Liver (tissue), 9 donors: Measurements from ENCODE around the gene CPNE9. TPM values are rescaled to one million over a fixed set of nuclear protein-coding genes. Genes with fewer than 3 reads are reported as not detected.

Experiments
- DNase-seq: peaks from one replicate; pipeline ENCODE4 v3.0.0-alpha.2; 2017; ENCODE audit warnings: low spot score
- H3K27ac ChIP-seq, 2 donors: one replicate each; pipeline ENCODE4 v1.7.0; 2013; ENCODE audit warnings: inconsistent platforms in 2 of 2, low read length in 2 of 2, control low read depth in 1 of 2, low read depth in 1 of 2, mild to moderate bottlenecking in 1 of 2
- H3K27me3 ChIP-seq, 4 donors: one replicate each; pipeline versions ENCODE4 v1.6.1 to v1.7.0; 2013; ENCODE audit warnings: low read length in 3 of 4, inconsistent platforms in 1 of 4, mild to moderate bottlenecking in 1 of 4, moderate library complexity in 1 of 4; ENCODE audit not compliant: control insufficient read depth in 4 of 4, insufficient read depth in 4 of 4
- H3K36me3 ChIP-seq, 4 donors: one replicate each; pipeline versions ENCODE4 v1.6.1 to v1.7.0; 2013; ENCODE audit warnings: low read length in 3 of 4, mild to moderate bottlenecking in 3 of 4, low read depth in 1 of 4, moderate library complexity in 1 of 4; ENCODE audit not compliant: control insufficient read depth in 4 of 4, insufficient read depth in 3 of 4
- H3K4me1 ChIP-seq, 4 donors: one replicate each; pipeline versions ENCODE4 v1.6.1 to v1.7.0; 2013; ENCODE audit warnings: low read length in 3 of 4, mild to moderate bottlenecking in 3 of 4, moderate library complexity in 1 of 4; ENCODE audit not compliant: control insufficient read depth in 4 of 4, insufficient read depth in 4 of 4
- H3K4me3 ChIP-seq, 3 donors: one replicate each; pipeline versions ENCODE4 v1.6.1 to v1.7.0; 2013; ENCODE audit warnings: low read length in 3 of 3, control low read depth in 1 of 3, low read depth in 1 of 3, mild to moderate bottlenecking in 1 of 3
- H3K9ac ChIP-seq, 2 donors: one replicate each; pipeline ENCODE4 v1.7.0; 2013; ENCODE audit warnings: low read length in 2 of 2, mild to moderate bottlenecking in 2 of 2, moderate library complexity in 2 of 2, control low read depth in 1 of 2, low read depth in 1 of 2
- H3K9me3 ChIP-seq, 4 donors: one replicate each; pipeline versions ENCODE4 v1.6.1 to v1.7.0; 2013; ENCODE audit warnings: low read length in 3 of 4; ENCODE audit not compliant: control insufficient read depth in 4 of 4
- EGR1 ChIP-seq, 2 donors: IDR thresholded peaks; 2 replicates each; pipeline ENCODE4 v1.6.1; 2016 to 2018; ENCODE audit warnings: antibody characterized with exemption in 2 of 2, low read depth in 2 of 2
- FOXA1 ChIP-seq: IDR thresholded peaks from 2 replicates; pipeline ENCODE4 v1.6.1; 2016; ENCODE audit warnings: antibody characterized with exemption
- FOXA2 ChIP-seq: IDR thresholded peaks from 2 replicates; pipeline ENCODE4 v1.6.1; 2016; ENCODE audit warnings: antibody characterized with exemption
- GABPA ChIP-seq, 2 donors: IDR thresholded peaks in 1 of 2; conservative IDR thresholded peaks in 1 of 2; 2 replicates each; pipeline ENCODE4 v1.6.1; 2016; ENCODE audit warnings: antibody characterized with exemption in 2 of 2, mild to moderate bottlenecking in 1 of 2, moderate library complexity in 1 of 2
- HNF4A ChIP-seq, 2 donors: conservative IDR thresholded peaks; 2 replicates each; pipeline ENCODE4 v1.6.1; 2016; ENCODE audit warnings: antibody characterized with exemption in 2 of 2, mild to moderate bottlenecking in 2 of 2
- JUND ChIP-seq, 2 donors: IDR thresholded peaks; 2 replicates each; pipeline ENCODE4 v1.6.1; 2016; ENCODE audit warnings: antibody characterized with exemption in 2 of 2
- NR2F2 ChIP-seq: IDR thresholded peaks from 2 replicates; pipeline ENCODE4 v1.6.1; 2016; ENCODE audit warnings: antibody characterized with exemption
- RAD21 ChIP-seq, 2 donors: IDR thresholded peaks; 2 replicates each; pipeline ENCODE4 v1.6.1; 2016; ENCODE audit warnings: antibody characterized with exemption in 2 of 2, mild to moderate bottlenecking in 2 of 2
- SP1 ChIP-seq: IDR thresholded peaks from 2 replicates; pipeline ENCODE4 v1.6.1; 2018; ENCODE audit warnings: antibody characterized with exemption, mild to moderate bottlenecking
- TAF1 ChIP-seq: conservative IDR thresholded peaks from 2 replicates; pipeline ENCODE4 v1.6.1; 2016; ENCODE audit warnings: antibody characterized with exemption, mild to moderate bottlenecking
- YY1 ChIP-seq: IDR thresholded peaks from 2 replicates; pipeline ENCODE4 v1.6.1; 2016; ENCODE audit warnings: antibody characterized with exemption, mild to moderate bottlenecking
- WGBS: extraction: QIAGEN DNeasy Blood & Tissue Kit; methylation state at CpG from one replicate; pipeline ENCODE4 v1.1.7; 2013; 5-methylcytosine and 5-hydroxymethylcytosine counted together
- polyA plus RNA-seq, 2 donors: library from polyadenylated mRNA; stranded (reverse) in 1 of 2; unstranded in 1 of 2; fragments of 200-250 nt in 1 of 2; fragments of >200 nt in 1 of 2; fragmentation: Nextera tagmentation in 1 of 2; extraction: Ambion mirVana in 1 of 2; gene quantifications; one replicate each; pipeline versions ENCODE4 v1.2.1 to v1.2.3, GENCODE V29; 2013 to 2015
- total RNA-seq, 2 donors: library from RNA; depleted of rRNA; stranded (reverse); fragments of >200 nt; gene quantifications; one replicate each; pipeline ENCODE4 v1.2.3, GENCODE V29; 2014
- TF ChIP-seq, protein P1 (sequence below): IDR thresholded peaks from 2 replicates; pipeline ENCODE4 v1.6.1; 2016; ENCODE audit warnings: antibody characterized with exemption
- TF ChIP-seq, protein P2 (sequence below): IDR thresholded peaks from 2 replicates; pipeline ENCODE4 v1.6.1; 2016; ENCODE audit warnings: antibody characterized with exemption, mild to moderate bottlenecking
- TF ChIP-seq, protein P3 (sequence below): fragments of 150-350 bp; IDR thresholded peaks from 2 replicates; pipeline ENCODE4 v1.5.1; 2017; ENCODE audit warnings: improper control_type of control experiment, low read depth, low read length; ENCODE audit not compliant: missing input control
- TF ChIP-seq, protein P4 (sequence below): IDR thresholded peaks from 2 replicates; pipeline ENCODE4 v1.6.1; 2016; ENCODE audit warnings: antibody characterized with exemption
- TF ChIP-seq, protein P5 (sequence below): IDR thresholded peaks from 2 replicates; pipeline ENCODE4 v1.6.1; 2016; ENCODE audit warnings: antibody characterized with exemption
- donor health status: healthy.
- donor health status: healthy.
- donor health status: healthy.
- donor health status: healthy.
- donor health status: healthy.

The CPNE9 gene
- total and polyA plus RNA-seq, 4 donors = not detected

DNA sequence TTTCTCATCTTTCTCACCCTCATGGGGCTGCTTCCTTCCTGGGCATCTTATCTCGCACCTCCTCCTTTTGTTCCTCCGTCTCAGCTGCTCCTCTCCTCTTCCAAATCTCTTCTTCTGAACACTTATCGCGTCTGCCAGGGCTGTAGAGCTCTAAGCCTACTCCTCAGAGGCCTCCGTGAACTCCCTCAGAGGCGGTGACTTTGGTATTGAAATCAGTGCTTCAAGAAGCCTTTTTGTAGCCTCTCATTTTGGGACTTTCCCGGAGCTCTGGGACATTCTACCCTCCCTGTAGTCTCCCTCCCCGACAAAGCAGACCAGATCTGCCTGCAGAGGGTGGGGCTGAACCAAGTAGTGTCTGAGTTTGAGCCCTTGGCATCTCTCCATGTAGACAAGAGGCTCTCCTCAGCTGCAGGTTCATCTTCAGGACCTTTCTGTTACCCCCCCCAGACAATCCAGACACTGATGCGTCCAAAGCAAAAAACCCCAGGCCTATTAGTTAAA, 17.5 kb upstream of the CPNE9 start:
- no peaks in the 10 kb centered on the region for H3K27me3 ChIP-seq
- H3K36me3 ChIP-seq = peaks cover 25 to 91% (median 73%) of the 10 kb centered on the region in 4 donors
- WGBS = 91% methylated on average over 9 of the region's 9 CpGs
- TF ChIP-seq EGR1 (IDR thresholded peaks at IDR 0.05; ENCODE audit: low read depth in 2 of 2) (no peak), RAD21 (IDR thresholded peaks at IDR 0.05) (no peak), JUND (IDR thresholded peaks at IDR 0.05) (no peak), SP1 (no peak), GABPA (IDR thresholded peaks at IDR 0.05 in 1 of 2, conservative IDR thresholded peaks at IDR 0.05 in 1 of 2) (no peak), HNF4A (conservative IDR thresholded peaks at IDR 0.05) (no peak), FOXA1 (no peak), TAF1 (no peak), YY1 (no peak), FOXA2 (no peak), NR2F2 (no peak)
- TF ChIP-seq, protein P1, sequence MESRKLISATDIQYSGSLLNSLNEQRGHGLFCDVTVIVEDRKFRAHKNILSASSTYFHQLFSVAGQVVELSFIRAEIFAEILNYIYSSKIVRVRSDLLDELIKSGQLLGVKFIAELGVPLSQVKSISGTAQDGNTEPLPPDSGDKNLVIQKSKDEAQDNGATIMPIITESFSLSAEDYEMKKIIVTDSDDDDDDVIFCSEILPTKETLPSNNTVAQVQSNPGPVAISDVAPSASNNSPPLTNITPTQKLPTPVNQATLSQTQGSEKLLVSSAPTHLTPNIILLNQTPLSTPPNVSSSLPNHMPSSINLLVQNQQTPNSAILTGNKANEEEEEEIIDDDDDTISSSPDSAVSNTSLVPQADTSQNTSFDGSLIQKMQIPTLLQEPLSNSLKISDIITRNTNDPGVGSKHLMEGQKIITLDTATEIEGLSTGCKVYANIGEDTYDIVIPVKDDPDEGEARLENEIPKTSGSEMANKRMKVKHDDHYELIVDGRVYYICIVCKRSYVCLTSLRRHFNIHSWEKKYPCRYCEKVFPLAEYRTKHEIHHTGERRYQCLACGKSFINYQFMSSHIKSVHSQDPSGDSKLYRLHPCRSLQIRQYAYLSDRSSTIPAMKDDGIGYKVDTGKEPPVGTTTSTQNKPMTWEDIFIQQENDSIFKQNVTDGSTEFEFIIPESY = no peak
- TF ChIP-seq, protein P2, sequence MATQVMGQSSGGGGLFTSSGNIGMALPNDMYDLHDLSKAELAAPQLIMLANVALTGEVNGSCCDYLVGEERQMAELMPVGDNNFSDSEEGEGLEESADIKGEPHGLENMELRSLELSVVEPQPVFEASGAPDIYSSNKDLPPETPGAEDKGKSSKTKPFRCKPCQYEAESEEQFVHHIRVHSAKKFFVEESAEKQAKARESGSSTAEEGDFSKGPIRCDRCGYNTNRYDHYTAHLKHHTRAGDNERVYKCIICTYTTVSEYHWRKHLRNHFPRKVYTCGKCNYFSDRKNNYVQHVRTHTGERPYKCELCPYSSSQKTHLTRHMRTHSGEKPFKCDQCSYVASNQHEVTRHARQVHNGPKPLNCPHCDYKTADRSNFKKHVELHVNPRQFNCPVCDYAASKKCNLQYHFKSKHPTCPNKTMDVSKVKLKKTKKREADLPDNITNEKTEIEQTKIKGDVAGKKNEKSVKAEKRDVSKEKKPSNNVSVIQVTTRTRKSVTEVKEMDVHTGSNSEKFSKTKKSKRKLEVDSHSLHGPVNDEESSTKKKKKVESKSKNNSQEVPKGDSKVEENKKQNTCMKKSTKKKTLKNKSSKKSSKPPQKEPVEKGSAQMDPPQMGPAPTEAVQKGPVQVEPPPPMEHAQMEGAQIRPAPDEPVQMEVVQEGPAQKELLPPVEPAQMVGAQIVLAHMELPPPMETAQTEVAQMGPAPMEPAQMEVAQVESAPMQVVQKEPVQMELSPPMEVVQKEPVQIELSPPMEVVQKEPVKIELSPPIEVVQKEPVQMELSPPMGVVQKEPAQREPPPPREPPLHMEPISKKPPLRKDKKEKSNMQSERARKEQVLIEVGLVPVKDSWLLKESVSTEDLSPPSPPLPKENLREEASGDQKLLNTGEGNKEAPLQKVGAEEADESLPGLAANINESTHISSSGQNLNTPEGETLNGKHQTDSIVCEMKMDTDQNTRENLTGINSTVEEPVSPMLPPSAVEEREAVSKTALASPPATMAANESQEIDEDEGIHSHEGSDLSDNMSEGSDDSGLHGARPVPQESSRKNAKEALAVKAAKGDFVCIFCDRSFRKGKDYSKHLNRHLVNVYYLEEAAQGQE = no peak
- TF ChIP-seq, protein P3, sequence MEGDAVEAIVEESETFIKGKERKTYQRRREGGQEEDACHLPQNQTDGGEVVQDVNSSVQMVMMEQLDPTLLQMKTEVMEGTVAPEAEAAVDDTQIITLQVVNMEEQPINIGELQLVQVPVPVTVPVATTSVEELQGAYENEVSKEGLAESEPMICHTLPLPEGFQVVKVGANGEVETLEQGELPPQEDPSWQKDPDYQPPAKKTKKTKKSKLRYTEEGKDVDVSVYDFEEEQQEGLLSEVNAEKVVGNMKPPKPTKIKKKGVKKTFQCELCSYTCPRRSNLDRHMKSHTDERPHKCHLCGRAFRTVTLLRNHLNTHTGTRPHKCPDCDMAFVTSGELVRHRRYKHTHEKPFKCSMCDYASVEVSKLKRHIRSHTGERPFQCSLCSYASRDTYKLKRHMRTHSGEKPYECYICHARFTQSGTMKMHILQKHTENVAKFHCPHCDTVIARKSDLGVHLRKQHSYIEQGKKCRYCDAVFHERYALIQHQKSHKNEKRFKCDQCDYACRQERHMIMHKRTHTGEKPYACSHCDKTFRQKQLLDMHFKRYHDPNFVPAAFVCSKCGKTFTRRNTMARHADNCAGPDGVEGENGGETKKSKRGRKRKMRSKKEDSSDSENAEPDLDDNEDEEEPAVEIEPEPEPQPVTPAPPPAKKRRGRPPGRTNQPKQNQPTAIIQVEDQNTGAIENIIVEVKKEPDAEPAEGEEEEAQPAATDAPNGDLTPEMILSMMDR = no peak
- TF ChIP-seq, protein P4, sequence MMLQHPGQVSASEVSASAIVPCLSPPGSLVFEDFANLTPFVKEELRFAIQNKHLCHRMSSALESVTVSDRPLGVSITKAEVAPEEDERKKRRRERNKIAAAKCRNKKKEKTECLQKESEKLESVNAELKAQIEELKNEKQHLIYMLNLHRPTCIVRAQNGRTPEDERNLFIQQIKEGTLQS = no peak
- TF ChIP-seq, protein P5, sequence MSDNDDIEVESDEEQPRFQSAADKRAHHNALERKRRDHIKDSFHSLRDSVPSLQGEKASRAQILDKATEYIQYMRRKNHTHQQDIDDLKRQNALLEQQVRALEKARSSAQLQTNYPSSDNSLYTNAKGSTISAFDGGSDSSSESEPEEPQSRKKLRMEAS = no peak
- no peak overlapping the region for H3K27ac ChIP-seq
- H3K4me3 ChIP-seq = no peak overlapping the region
- H3K4me1 ChIP-seq = peaks cover 0 to 7% (median 4%) of the 10 kb centered on the region in 4 donors
- H3K9me3 ChIP-seq = no peaks in the 10 kb centered on the region
- no peak for DNase-seq
- no peak overlapping the region for H3K9ac ChIP-seq

DNA sequence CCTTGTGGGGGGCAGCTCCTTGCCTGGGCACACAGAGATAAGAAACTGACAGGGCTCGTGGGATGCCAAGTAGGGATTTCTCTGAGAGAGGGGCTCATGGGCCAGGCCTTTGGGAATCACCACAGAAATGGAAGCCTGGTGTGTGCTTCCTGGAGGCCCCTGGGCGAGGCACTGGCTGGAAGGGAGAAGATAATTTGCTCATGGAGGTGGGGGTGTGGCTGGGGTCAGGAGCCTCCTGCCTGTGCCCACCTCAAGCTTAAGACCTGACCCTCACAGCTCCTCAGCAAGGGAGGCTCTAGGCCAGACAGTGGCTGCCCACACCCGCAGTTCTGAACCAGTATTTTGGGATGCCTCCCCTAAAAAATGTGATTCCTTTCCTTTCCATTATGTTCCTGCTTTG, 16.9 kb upstream of the CPNE9 start:
- peaks cover 26 to 96% (median 76%) of the 10 kb centered on the region in 4 donors for H3K36me3 ChIP-seq
- DNase-seq = no peak
- H3K4me3 ChIP-seq = no peak overlapping the region
- peaks cover 0 to under 1% (median under 1%) of the 10 kb centered on the region in 4 donors for H3K4me1 ChIP-seq
- WGBS = 96% methylated on average over 3 of the region's 3 CpGs
- H3K27me3 ChIP-seq = no peaks in the 10 kb centered on the region
- no peak overlapping the region for H3K27ac ChIP-seq
- H3K9me3 ChIP-seq = no peaks in the 10 kb centered on the region
- H3K9ac ChIP-seq = no peak overlapping the region
- TF ChIP-seq, protein P3 = no peak
- no peak for TF ChIP-seq RAD21 (IDR thresholded peaks at IDR 0.05)
- TF ChIP-seq, protein P1 = no peak
- no peak for TF ChIP-seq HNF4A (conservative IDR thresholded peaks at IDR 0.05)
- TF ChIP-seq GABPA (IDR thresholded peaks at IDR 0.05 in 1 of 2, conservative IDR thresholded peaks at IDR 0.05 in 1 of 2) = no peak
- TF ChIP-seq EGR1 (IDR thresholded peaks at IDR 0.05; ENCODE audit: low read depth in 2 of 2) = no peak
- TF ChIP-seq, protein P5 = no peak
- TF ChIP-seq TAF1 = no peak
- TF ChIP-seq JUND (IDR thresholded peaks at IDR 0.05) = no peak
- TF ChIP-seq YY1 = no peak
